Neural crest cell (in vitro differentiated cells): ENCODE measurements around the gene RPUSD3. TPM values are rescaled to one million over a fixed set of nuclear protein-coding genes. Genes with fewer than 3 reads are reported as not detected.

Experiments used
- DNase-seq: peaks from one replicate; pipeline ENCODE4 v3.0.0; 2021; ENCODE audit warnings: low read depth, mixed read lengths, low spot score
- H3K27ac Mint-ChIP-seq: one replicate; pipeline ENCODE4 v1.8.0; 2021; ENCODE audit warnings: mild to moderate bottlenecking, mixed read lengths; ENCODE audit not compliant: unreplicated experiment
- H3K27me3 Mint-ChIP-seq: 2 replicates; pipeline ENCODE4 v1.8.0; 2021; ENCODE audit warnings: low read depth, mild to moderate bottlenecking, mixed read lengths
- H3K36me3 Mint-ChIP-seq: 2 replicates; pipeline ENCODE4 v1.8.0; 2021; ENCODE audit warnings: low read depth, mild to moderate bottlenecking, mixed read lengths
- H3K4me1 Mint-ChIP-seq: 2 replicates; pipeline ENCODE4 v1.8.0; 2021; ENCODE audit warnings: mixed read lengths
- H3K4me3 Mint-ChIP-seq: one replicate; pipeline ENCODE4 v1.8.0; 2021; ENCODE audit warnings: mild to moderate bottlenecking, mixed read lengths
- H3K9me3 Mint-ChIP-seq: 2 replicates; pipeline ENCODE4 v1.8.0; 2021; ENCODE audit warnings: mixed read lengths
- long read RNA-seq: library from polyadenylated mRNA; unstranded; transcript quantifications from one replicate; pipeline ENCODE4 v2.0.0, GENCODE V29; 2020
- total RNA-seq: library from RNA; stranded (reverse); gene quantifications from 2 replicates; pipeline ENCODE4 v1.2.1, GENCODE V29; 2021
- TF ChIP-seq, protein P1 (sequence below): fragments of 200-600 bp; sonication (generic); conservative IDR thresholded peaks from 2 replicates; pipeline ENCODE4 v1.5.0; 2021; ENCODE audit warnings: antibody characterized with exemption, mild to moderate bottlenecking

The RPUSD3 gene
- 55.2 and 58.0 TPM in 2 replicates for total RNA-seq
- long read RNA-seq, transcript RPUSD3-216 (4 exons, 2,491 nt) = major isoform, 7 of 20 reads
- long read RNA-seq, partial matches to known transcripts = 0 of 20 reads
- long read RNA-seq, other reads (novel, unspliced or antisense) = 7 of 20 reads

DNA sequence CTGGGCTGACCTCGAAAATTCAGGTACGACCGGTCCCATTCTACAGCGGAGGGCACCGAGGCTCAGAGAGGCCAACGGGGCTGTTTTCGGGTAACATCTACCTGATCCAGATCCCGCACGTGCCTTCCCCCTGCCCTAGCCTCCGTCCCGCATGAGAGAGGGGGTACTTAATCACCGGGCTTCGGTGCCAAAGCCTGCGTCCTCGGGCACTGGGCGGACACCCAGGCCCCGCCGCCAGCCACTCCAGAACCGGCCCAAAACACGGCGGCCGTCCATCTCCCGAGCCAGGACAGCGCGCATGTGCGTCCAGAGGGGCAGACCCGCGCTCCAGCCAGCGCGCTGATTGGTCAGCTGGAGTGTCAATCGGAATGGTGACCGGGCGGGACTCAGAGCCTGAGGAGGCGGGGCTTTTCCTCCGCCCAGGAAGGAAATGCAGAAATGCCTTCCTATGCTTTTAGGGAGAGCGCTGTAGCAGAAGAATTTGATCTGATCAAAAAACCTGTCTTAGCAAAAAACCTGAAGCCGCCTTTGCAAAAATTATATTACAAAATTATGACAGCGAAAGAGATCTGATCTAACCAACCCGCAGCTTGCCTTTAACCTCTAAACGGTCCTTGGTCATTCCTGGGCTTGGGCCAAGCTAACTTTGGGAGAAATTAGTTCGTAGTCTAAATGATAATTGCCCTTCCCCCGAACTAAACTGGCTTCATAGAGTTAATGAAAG is at the start of gene RPUSD3:
RPUSD3 (minus strand) TSS at position 294 of the 724 bp plus-strand sequence; CDS start at position 276, 18 bp downstream.
- no peaks in the 10 kb centered on the region for H3K27me3 Mint-ChIP-seq
- peaks cover 8% of the 10 kb centered on the region for H3K36me3 Mint-ChIP-seq
- peak within 1 kb of the TSS; percentile 90 for H3K27ac Mint-ChIP-seq
- peak within 1 kb of the TSS; percentile 99 for H3K4me3 Mint-ChIP-seq
- H3K4me1 Mint-ChIP-seq = peaks cover 24% of the 10 kb centered on the region
- no peaks in the 10 kb centered on the region for H3K9me3 Mint-ChIP-seq
- peak; percentile 99 for DNase-seq
- TF ChIP-seq, protein P1, sequence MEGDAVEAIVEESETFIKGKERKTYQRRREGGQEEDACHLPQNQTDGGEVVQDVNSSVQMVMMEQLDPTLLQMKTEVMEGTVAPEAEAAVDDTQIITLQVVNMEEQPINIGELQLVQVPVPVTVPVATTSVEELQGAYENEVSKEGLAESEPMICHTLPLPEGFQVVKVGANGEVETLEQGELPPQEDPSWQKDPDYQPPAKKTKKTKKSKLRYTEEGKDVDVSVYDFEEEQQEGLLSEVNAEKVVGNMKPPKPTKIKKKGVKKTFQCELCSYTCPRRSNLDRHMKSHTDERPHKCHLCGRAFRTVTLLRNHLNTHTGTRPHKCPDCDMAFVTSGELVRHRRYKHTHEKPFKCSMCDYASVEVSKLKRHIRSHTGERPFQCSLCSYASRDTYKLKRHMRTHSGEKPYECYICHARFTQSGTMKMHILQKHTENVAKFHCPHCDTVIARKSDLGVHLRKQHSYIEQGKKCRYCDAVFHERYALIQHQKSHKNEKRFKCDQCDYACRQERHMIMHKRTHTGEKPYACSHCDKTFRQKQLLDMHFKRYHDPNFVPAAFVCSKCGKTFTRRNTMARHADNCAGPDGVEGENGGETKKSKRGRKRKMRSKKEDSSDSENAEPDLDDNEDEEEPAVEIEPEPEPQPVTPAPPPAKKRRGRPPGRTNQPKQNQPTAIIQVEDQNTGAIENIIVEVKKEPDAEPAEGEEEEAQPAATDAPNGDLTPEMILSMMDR = no peak

GRCh38 chr3:9891072-9891622 is 47.3 kb upstream of the RPUSD3 start:
- Mint-ChIP-seq H3K9me3 (no peaks in the 10 kb centered on the region), H3K4me3 (peak overlapping the region; percentile 99), H3K27me3 (no peaks in the 10 kb centered on the region), H3K36me3 (peaks cover 13% of the 10 kb centered on the region), H3K4me1 (peaks cover 19% of the 10 kb centered on the region), H3K27ac (peak overlapping the region; percentile 99)
- no peak for DNase-seq
- TF ChIP-seq, protein P1 = no peak

DNA sequence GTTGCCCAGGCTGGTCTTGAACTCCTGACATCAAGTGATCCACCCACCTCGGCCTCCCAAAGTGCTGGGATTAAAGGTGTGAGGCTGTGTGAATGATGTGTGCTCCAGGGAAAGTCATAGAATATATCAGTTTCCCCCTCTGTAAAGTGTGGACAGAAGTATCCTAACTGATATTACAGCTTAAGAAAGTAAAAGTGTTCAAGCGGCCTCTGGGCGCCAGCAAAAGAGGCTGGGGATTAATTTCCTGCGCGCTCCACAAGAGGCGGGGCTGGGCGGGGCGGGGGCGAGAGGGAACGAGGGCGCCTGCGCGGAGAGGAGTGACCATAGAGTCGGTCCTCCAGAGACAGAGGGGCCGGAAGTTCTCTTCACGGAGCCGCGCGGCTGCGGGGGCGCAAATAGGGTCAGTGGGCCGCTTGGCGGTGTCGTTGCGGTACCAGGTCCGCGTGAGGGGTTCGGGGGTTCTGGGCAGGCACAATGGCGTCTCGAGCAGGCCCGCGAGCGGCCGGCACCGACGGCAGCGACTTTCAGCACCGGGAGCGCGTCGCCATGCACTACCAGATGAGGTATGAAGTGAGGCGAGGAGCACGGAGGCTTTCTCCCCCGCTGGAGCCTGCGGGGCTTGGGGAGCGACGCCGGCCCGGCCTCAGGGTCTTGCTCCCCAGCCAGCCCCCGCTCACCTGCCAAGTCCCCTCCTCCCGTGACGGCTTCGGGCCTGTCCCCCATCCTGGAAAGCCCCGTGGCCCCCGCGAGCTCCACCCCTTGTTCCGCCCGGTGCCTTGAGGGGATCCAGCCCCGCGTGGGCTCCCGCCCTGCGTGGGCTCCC is 46.7 kb upstream of the RPUSD3 start, which contains the start of gene JAGN1:
JAGN1 (plus strand) TSS at position 362 of the 823 bp plus-strand sequence; CDS start at position 475, 113 bp downstream.
- H3K9me3 Mint-ChIP-seq = no peaks in the 10 kb centered on the region

DNA sequence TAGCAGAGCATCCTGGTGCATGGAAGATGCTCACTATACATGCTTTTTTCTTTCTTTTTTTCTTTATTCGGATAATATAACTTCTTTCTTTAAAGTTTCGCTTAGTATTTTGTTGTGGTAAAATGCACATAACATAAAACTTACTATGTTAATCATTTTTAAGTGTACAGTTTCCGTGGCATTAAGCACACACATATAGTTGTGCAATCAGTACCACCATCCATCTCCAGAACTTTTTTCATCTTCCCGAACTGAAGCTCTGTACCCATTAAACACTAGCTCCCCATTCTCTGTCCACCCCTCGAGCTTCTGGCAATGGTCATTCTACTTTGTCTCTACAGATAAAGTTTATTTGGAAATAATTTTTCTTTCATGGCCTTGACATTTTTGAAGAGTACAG is 45.6 kb upstream of the RPUSD3 start:
- Mint-ChIP-seq H3K27me3 (no peaks in the 10 kb centered on the region), H3K4me3 (peak overlapping the region; percentile 99), H3K4me1 (peaks cover 19% of the 10 kb centered on the region), H3K36me3 (peaks cover 9% of the 10 kb centered on the region), H3K9me3 (no peaks in the 10 kb centered on the region), H3K27ac (no peak overlapping the region)
- no peak for DNase-seq
- TF ChIP-seq, protein P1 = no peak

More for the DNA sequence above, 46.7 kb upstream of the RPUSD3 start, which contains the start of gene JAGN1:
- TF ChIP-seq, protein P1 = peak; percentile 19
- H3K4me1 Mint-ChIP-seq = peaks cover 19% of the 10 kb centered on the region
- H3K27ac Mint-ChIP-seq = peak within 1 kb of the TSS; percentile 99
- peak within 1 kb of the TSS; percentile 99 for H3K4me3 Mint-ChIP-seq
- H3K36me3 Mint-ChIP-seq = peaks cover 13% of the 10 kb centered on the region
- H3K27me3 Mint-ChIP-seq = no peaks in the 10 kb centered on the region
- peak; percentile 88 for DNase-seq

GRCh38 chr3:9888540-9888939 is 44.7 kb upstream of the RPUSD3 start:
- no peaks in the 10 kb centered on the region for H3K27me3 Mint-ChIP-seq
- DNase-seq = no peak
- H3K4me1 Mint-ChIP-seq = peaks cover 19% of the 10 kb centered on the region

More at GRCh38 chr3:9888540-9888939, 44.7 kb upstream of the RPUSD3 start:
- TF ChIP-seq, protein P1 = no peak
- no peak overlapping the region for H3K27ac Mint-ChIP-seq
- peak overlapping the region; percentile 21 for H3K4me3 Mint-ChIP-seq
- H3K9me3 Mint-ChIP-seq = no peaks in the 10 kb centered on the region
- H3K36me3 Mint-ChIP-seq = peaks cover 9% of the 10 kb centered on the region
